ENCODE measurements around the gene SUCLG2.
A peak's percentile ranks its signal among the peaks of the same experiment; 100 is the strongest.

SUCLG2 gene

GRCh38 chr3:67357610-67358458, 296.6 kb downstream of the SUCLG2 start:
- DNase-seq (ENCODE audit: low read depth in 1 of 2, low spot score in 1 of 2), result no peak
- no peaks in the 10 kb centered on the region for H3K27me3 ChIP-seq (ENCODE audit: insufficient read depth, poor library complexity, severe bottlenecking)
- H3K4me3 ChIP-seq (replicated peaks; ENCODE audit: insufficient read depth, low read length), result no peak overlapping the region
- H3K27ac ChIP-seq (replicated peaks), result no peak overlapping the region
- peak; percentile 35 for TF ChIP-seq CTCF (IDR thresholded peaks at IDR 0.05; ENCODE audit: insufficient read depth, low read length)
- TF ChIP-seq REST (IDR thresholded peaks at IDR 0.05; ENCODE audit: insufficient replicate concordance, low read depth), result no peak
- TF ChIP-seq GABPA (IDR thresholded peaks at IDR 0.05; ENCODE audit: low read depth), result no peak
- no peak for TF ChIP-seq POLR2AphosphoS5 (IDR thresholded peaks at IDR 0.05; ENCODE audit: low read depth)
- TF ChIP-seq SPI1 (IDR thresholded peaks at IDR 0.05; ENCODE audit: borderline replicate concordance, low read depth), result no peak

- TF ChIP-seq GABPA (IDR thresholded peaks at IDR 0.05; ENCODE audit: low read depth) (no peak), SPI1 (IDR thresholded peaks at IDR 0.05; ENCODE audit: borderline replicate concordance, low read depth) (no peak), POLR2AphosphoS5 (IDR thresholded peaks at IDR 0.05; ENCODE audit: low read depth) (no peak), CTCF (IDR thresholded peaks at IDR 0.05; ENCODE audit: insufficient read depth, low read length) (no peak), REST (IDR thresholded peaks at IDR 0.05; ENCODE audit: insufficient replicate concordance, low read depth) (no peak)
- H3K27me3 ChIP-seq (ENCODE audit: insufficient read depth, poor library complexity, severe bottlenecking), result no peaks in the 10 kb centered on the region
- H3K27ac ChIP-seq (replicated peaks), result no peak overlapping the region
- no peak for DNase-seq (ENCODE audit: low read depth in 1 of 2, low spot score in 1 of 2)
- H3K4me3 ChIP-seq (replicated peaks; ENCODE audit: insufficient read depth, low read length), result no peak overlapping the region
Observed at GRCh38 chr3:67349551-67350174, 304.7 kb downstream of the SUCLG2 start.

- no peak for DNase-seq (ENCODE audit: low read depth in 1 of 2, low spot score in 1 of 2)
- no peaks in the 10 kb centered on the region for H3K27me3 ChIP-seq (ENCODE audit: insufficient read depth, poor library complexity, severe bottlenecking)
- no peak overlapping the region for H3K27ac ChIP-seq (replicated peaks)
Observed at GRCh38 chr3:67346081-67346480, 308.3 kb downstream of the SUCLG2 start.

More at GRCh38 chr3:67346081-67346480, 308.3 kb downstream of the SUCLG2 start:
- no peak overlapping the region for H3K4me3 ChIP-seq (replicated peaks; ENCODE audit: insufficient read depth, low read length)
- TF ChIP-seq SPI1 (IDR thresholded peaks at IDR 0.05; ENCODE audit: borderline replicate concordance, low read depth), result no peak
- no peak for TF ChIP-seq GABPA (IDR thresholded peaks at IDR 0.05; ENCODE audit: low read depth)
- no peak for TF ChIP-seq REST (IDR thresholded peaks at IDR 0.05; ENCODE audit: insufficient replicate concordance, low read depth)
- TF ChIP-seq POLR2AphosphoS5 (IDR thresholded peaks at IDR 0.05; ENCODE audit: low read depth), result no peak
- no peak for TF ChIP-seq CTCF (IDR thresholded peaks at IDR 0.05; ENCODE audit: insufficient read depth, low read length)

Measured in HL-60 (cell line).